HAP-1 (cell line): ENCODE measurements around the gene PTPN4.
"Not testable (repeated sequence)": the region's sequence is repeated elsewhere in the genome, so short reads cannot be mapped to it uniquely, and the experiment has no call there.

Experiments
- DNase-seq, 2 experiments: peaks; one replicate each; pipeline ENCODE4 v3.0.0-alpha.2; 2016 to 2020; ENCODE audit warnings: low spot score in 2 of 2
- H3K27me3 ChIP-seq: fragments of 250-450 bp; sonication (Bioruptor Pico); 2 replicates; pipeline ENCODE4 v1.5.1; 2020; ENCODE audit warnings: low read depth, mild to moderate bottlenecking, moderate library complexity
- H3K36me3 ChIP-seq: fragments of 250-450 bp; sonication (Bioruptor Pico); replicated peaks from 2 replicates; pipeline ENCODE4 v1.5.1; 2020; ENCODE audit warnings: mild to moderate bottlenecking
- H3K4me1 ChIP-seq: fragments of 250-450 bp; sonication (Bioruptor Pico); 2 replicates; pipeline ENCODE4 v1.5.1; 2020; ENCODE audit warnings: mild to moderate bottlenecking
- H3K4me3 ChIP-seq: fragments of 250-450 bp; sonication (Bioruptor Pico); 2 replicates; pipeline ENCODE4 v1.5.1; 2020; ENCODE audit warnings: mild to moderate bottlenecking, moderate library complexity
- H3K9me3 ChIP-seq: fragments of 250-450 bp; sonication (Bioruptor Pico); 2 replicates; pipeline ENCODE4 v1.5.1; 2020; ENCODE audit warnings: mild to moderate bottlenecking, moderate library complexity
- in situ Hi-C: fragments of 300-500 bp; cut with MboI; formaldehyde crosslinking; loops from 3 replicates; pipeline ENCODE4 v1.14.3; 2020; ENCODE audit warnings: low sequenced_read_pairs, inconsistent platforms, mixed read lengths

The PTPN4 gene

GRCh38 chr2:119790466-119790865, 30.7 kb downstream of the PTPN4 start:
- no peak for DNase-seq
- no peak overlapping the region for H3K4me3 ChIP-seq
- in situ Hi-C loops = no loop called here
- H3K9me3 ChIP-seq = no peaks in the 10 kb centered on the region
- H3K4me1 ChIP-seq = no peaks in the 10 kb centered on the region
- H3K36me3 ChIP-seq = no peaks in the 10 kb centered on the region
- H3K27me3 ChIP-seq = no peaks in the 10 kb centered on the region

- Histone ChIP-seq H3K27me3 (no peaks in the 10 kb centered on the region), H3K4me3 (no peak overlapping the region), H3K9me3 (no peaks in the 10 kb centered on the region), H3K36me3 (no peaks in the 10 kb centered on the region), H3K4me1 (no peaks in the 10 kb centered on the region)
- no peak for DNase-seq
- in situ Hi-C loops = no loop called here
Measured at GRCh38 chr2:119792907-119793312, 33.2 kb downstream of the PTPN4 start.

GRCh38 chr2:119794237-119794636, 34.5 kb downstream of the PTPN4 start:
- no peaks in the 10 kb centered on the region for H3K9me3 ChIP-seq

GRCh38 chr2:119795309-119796303, 35.9 kb downstream of the PTPN4 start:
- Histone ChIP-seq H3K4me3 (no peak overlapping the region), H3K27me3 (0 out of 2 replicates have a peak, but pooled peaks cover 3% of the 10 kb centered on the region), H3K9me3 (no peaks in the 10 kb centered on the region), H3K36me3 (no peaks in the 10 kb centered on the region), H3K4me1 (no peaks in the 10 kb centered on the region)
- in situ Hi-C loops = no loop called here
- DNase-seq = no peak

More at GRCh38 chr2:119794237-119794636, 34.5 kb downstream of the PTPN4 start:
- Histone ChIP-seq H3K27me3 (0 out of 2 replicates have a peak, but pooled peaks cover 3% of the 10 kb centered on the region), H3K4me3 (no peak overlapping the region), H3K36me3 (no peaks in the 10 kb centered on the region), H3K4me1 (no peaks in the 10 kb centered on the region)
- in situ Hi-C loops = no loop called here
- DNase-seq = no peak

- Histone ChIP-seq H3K4me3 (no peak overlapping the region), H3K9me3 (no peaks in the 10 kb centered on the region), H3K27me3 (0 out of 2 replicates have a peak, but pooled peaks cover 3% of the 10 kb centered on the region), H3K4me1 (no peaks in the 10 kb centered on the region), H3K36me3 (no peaks in the 10 kb centered on the region)
- no peak for DNase-seq
- in situ Hi-C loops = no loop called here
Measured at GRCh38 chr2:119800376-119800902, 40.7 kb downstream of the PTPN4 start.

GRCh38 chr2:119801040-119801439, 41.3 kb downstream of the PTPN4 start:
- Histone ChIP-seq H3K36me3 (no peaks in the 10 kb centered on the region), H3K4me3 (no peak overlapping the region), H3K4me1 (no peaks in the 10 kb centered on the region), H3K27me3 (0 out of 2 replicates have a peak, but pooled peaks cover 3% of the 10 kb centered on the region), H3K9me3 (peaks cover 3% of the 10 kb centered on the region; the same call in 1 of the 2 replicates)
- in situ Hi-C loops = no loop called here
- DNase-seq = no peak

- in situ Hi-C loops, H3K4me1 ChIP-seq, H3K9me3 ChIP-seq, H3K27me3 ChIP-seq, H3K4me3 ChIP-seq, DNase-seq, H3K36me3 ChIP-seq: not testable (repeated sequence)
Measured at GRCh38 chr2:119801989-119802388, 42.3 kb downstream of the PTPN4 start.

- Histone ChIP-seq H3K4me3 (no peak overlapping the region), H3K9me3 (peaks cover 3% of the 10 kb centered on the region; the same call in 1 of the 2 replicates), H3K36me3 (no peaks in the 10 kb centered on the region), H3K4me1 (no peaks in the 10 kb centered on the region), H3K27me3 (0 out of 2 replicates have a peak, but pooled peaks cover 3% of the 10 kb centered on the region)
- in situ Hi-C loops = no loop called here
- DNase-seq = no peak
Measured at GRCh38 chr2:119803101-119803500, 43.4 kb downstream of the PTPN4 start.

- H3K36me3 ChIP-seq, H3K4me3 ChIP-seq, in situ Hi-C loops, DNase-seq, H3K4me1 ChIP-seq, H3K27me3 ChIP-seq, H3K9me3 ChIP-seq: not testable (repeated sequence)
Measured at GRCh38 chr2:119804409-119804808, 44.7 kb downstream of the PTPN4 start.

- Histone ChIP-seq H3K36me3 (no peaks in the 10 kb centered on the region), H3K4me3 (no peak overlapping the region), H3K9me3 (peaks cover 3% of the 10 kb centered on the region; the same call in 1 of the 2 replicates), H3K27me3 (no peaks in the 10 kb centered on the region), H3K4me1 (peaks cover 10% of the 10 kb centered on the region)
- no peak for DNase-seq
- in situ Hi-C loops = no loop called here
Measured at GRCh38 chr2:119808516-119809147, 48.9 kb downstream of the PTPN4 start.

- H3K27me3 ChIP-seq = no peaks in the 10 kb centered on the region
- DNase-seq = no peak
- in situ Hi-C loops = no loop called here
- peaks cover 10% of the 10 kb centered on the region for H3K4me1 ChIP-seq
- peaks cover 3% of the 10 kb centered on the region; the same call in 1 of the 2 replicates for H3K9me3 ChIP-seq
- no peaks in the 10 kb centered on the region for H3K36me3 ChIP-seq
- H3K4me3 ChIP-seq = no peak overlapping the region
Measured at GRCh38 chr2:119809339-119810048, 49.8 kb downstream of the PTPN4 start.

- DNase-seq = no peak
- Histone ChIP-seq H3K36me3 (no peaks in the 10 kb centered on the region), H3K9me3 (peaks cover 3% of the 10 kb centered on the region; the same call in 1 of the 2 replicates), H3K4me1 (peaks cover 10% of the 10 kb centered on the region), H3K4me3 (no peak overlapping the region), H3K27me3 (no peaks in the 10 kb centered on the region)
- in situ Hi-C loops = no loop called here
Measured at GRCh38 chr2:119810049-119810630, 50.4 kb downstream of the PTPN4 start.

GRCh38 chr2:119814216-119814615, 54.5 kb downstream of the PTPN4 start:
- H3K9me3 ChIP-seq = no peaks in the 10 kb centered on the region
- in situ Hi-C loops = no loop called here

More at GRCh38 chr2:119814216-119814615, 54.5 kb downstream of the PTPN4 start:
- Histone ChIP-seq H3K36me3 (no peaks in the 10 kb centered on the region), H3K4me3 (no peak overlapping the region), H3K27me3 (no peaks in the 10 kb centered on the region), H3K4me1 (peaks cover 7% of the 10 kb centered on the region)
- DNase-seq = no peak
